Mesenchymal stem cell (in vitro differentiated cells and primary cell): ENCODE results near the gene MLANA.

Experiments
- DNase-seq: peaks from one replicate; pipeline ENCODE4 v3.0.0-alpha.2; 2013
- H2AFZ ChIP-seq: one replicate; pipeline ENCODE4 v1.6.1; 2013; ENCODE audit warnings: low read depth, mild to moderate bottlenecking, control low read depth, inconsistent platforms, low read length, moderate library complexity
- H2AK5ac ChIP-seq: 2 replicates; pipeline ENCODE4 v1.6.1; 2013; ENCODE audit warnings: low read length, moderate library complexity, mild to moderate bottlenecking, inconsistent platforms; ENCODE audit not compliant: severe bottlenecking
- H2BK120ac ChIP-seq: one replicate; pipeline ENCODE4 v1.6.1; 2013; ENCODE audit warnings: low read depth, mild to moderate bottlenecking, inconsistent platforms, low read length, moderate library complexity
- H2BK12ac ChIP-seq, 2 experiments: one replicate each; pipeline ENCODE4 v1.6.1; 2013; ENCODE audit warnings: inconsistent platforms in 2 of 2, low read length in 2 of 2, mild to moderate bottlenecking in 2 of 2, moderate library complexity in 2 of 2, control low read depth in 1 of 2
- H2BK15ac ChIP-seq: one replicate; pipeline ENCODE4 v1.6.1; 2013; ENCODE audit warnings: mild to moderate bottlenecking, low read depth, inconsistent platforms; ENCODE audit not compliant: poor library complexity, severe bottlenecking
- H2BK5ac ChIP-seq: 2 replicates; pipeline ENCODE4 v1.6.1; 2013; ENCODE audit warnings: low read depth, mild to moderate bottlenecking, low read length, control low read depth, inconsistent platforms; ENCODE audit not compliant: poor library complexity, severe bottlenecking
- H3K14ac ChIP-seq, 2 experiments: one replicate each; pipeline ENCODE4 v1.6.1; 2013; ENCODE audit warnings: inconsistent platforms in 2 of 2, low read length in 2 of 2, control low read depth in 1 of 2, mild to moderate bottlenecking in 1 of 2, moderate library complexity in 1 of 2
- H3K18ac ChIP-seq, 2 experiments: one replicate each; pipeline ENCODE4 v1.6.1; 2013; ENCODE audit warnings: inconsistent platforms in 2 of 2, low read length in 2 of 2, control low read depth in 1 of 2, low read depth in 1 of 2, mild to moderate bottlenecking in 1 of 2
- H3K23ac ChIP-seq, 2 experiments: one replicate each; pipeline ENCODE4 v1.6.1; 2013; ENCODE audit warnings: inconsistent platforms in 2 of 2, low read length in 2 of 2, mild to moderate bottlenecking in 2 of 2, moderate library complexity in 2 of 2, control low read depth in 1 of 2
- H3K27ac ChIP-seq: 2 replicates; pipeline ENCODE4 v1.5.1; 2013; ENCODE audit warnings: mild to moderate bottlenecking, moderate library complexity, low read length, control low read depth, inconsistent platforms; ENCODE audit not compliant: poor library complexity, severe bottlenecking
- H3K27me3 ChIP-seq, 2 experiments: 2 replicates each; pipeline versions ENCODE4 v1.6.1 to v1.7.0; 2013; ENCODE audit warnings: low read length in 2 of 2, mild to moderate bottlenecking in 2 of 2, moderate library complexity in 2 of 2, control low read depth in 1 of 2, inconsistent platforms in 1 of 2; ENCODE audit not compliant: control insufficient read depth in 1 of 2, insufficient read depth in 1 of 2
- H3K36me3 ChIP-seq, 2 experiments: 2 replicates each; pipeline versions ENCODE4 v1.6.1 to v1.7.0; 2013; ENCODE audit warnings: low read length in 2 of 2, control low read depth in 1 of 2, inconsistent platforms in 1 of 2, low read depth in 1 of 2, mild to moderate bottlenecking in 1 of 2; ENCODE audit not compliant: insufficient read depth in 2 of 2, control insufficient read depth in 1 of 2
- H3K4ac ChIP-seq, 2 experiments: one replicate each; pipeline ENCODE4 v1.6.1; 2013; ENCODE audit warnings: inconsistent platforms in 2 of 2, low read length in 2 of 2, mild to moderate bottlenecking in 2 of 2, moderate library complexity in 2 of 2, control low read depth in 1 of 2, low read depth in 1 of 2
- H3K4me1 ChIP-seq: 2 replicates; pipeline ENCODE4 v1.6.1; 2013; ENCODE audit warnings: low read depth, low read length, control low read depth; ENCODE audit not compliant: control insufficient read depth, insufficient read depth
- H3K4me2 ChIP-seq: 2 replicates; pipeline ENCODE4 v1.6.1; 2013; ENCODE audit warnings: low read length, mild to moderate bottlenecking, inconsistent platforms; ENCODE audit not compliant: poor library complexity, severe bottlenecking
- H3K4me3 ChIP-seq, 2 experiments: 2 replicates each; pipeline versions ENCODE4 v1.5.1 to v1.7.0; 2013; ENCODE audit warnings: low read length in 2 of 2, mild to moderate bottlenecking in 2 of 2, control low read depth in 1 of 2, low read depth in 1 of 2; ENCODE audit not compliant: insufficient read depth in 1 of 2
- H3K79me1 ChIP-seq: replicated peaks from 2 replicates; pipeline ENCODE4 v1.6.1; 2013; ENCODE audit warnings: mild to moderate bottlenecking, control low read depth, low read length, inconsistent platforms; ENCODE audit not compliant: poor library complexity, severe bottlenecking
- H3K9ac ChIP-seq: 2 replicates; pipeline ENCODE4 v1.7.0; 2013; ENCODE audit warnings: mild to moderate bottlenecking, low read length, moderate library complexity
- H3K9me3 ChIP-seq: 2 replicates; pipeline ENCODE4 v1.7.0; 2013; ENCODE audit warnings: mild to moderate bottlenecking, low read length; ENCODE audit not compliant: control insufficient read depth
- H4K8ac ChIP-seq: one replicate; pipeline ENCODE4 v1.6.1; 2013; ENCODE audit warnings: inconsistent platforms, mild to moderate bottlenecking, low read length, moderate library complexity
- H4K91ac ChIP-seq: one replicate; pipeline ENCODE4 v1.6.1; 2013; ENCODE audit warnings: mild to moderate bottlenecking, low read length, inconsistent platforms
- WGBS: methylation state at CpG from one replicate; pipeline ENCODE4 v1.1.7; 2013; ENCODE audit warnings: mixed read lengths; 5-methylcytosine and 5-hydroxymethylcytosine counted together

The MLANA gene

DNA sequence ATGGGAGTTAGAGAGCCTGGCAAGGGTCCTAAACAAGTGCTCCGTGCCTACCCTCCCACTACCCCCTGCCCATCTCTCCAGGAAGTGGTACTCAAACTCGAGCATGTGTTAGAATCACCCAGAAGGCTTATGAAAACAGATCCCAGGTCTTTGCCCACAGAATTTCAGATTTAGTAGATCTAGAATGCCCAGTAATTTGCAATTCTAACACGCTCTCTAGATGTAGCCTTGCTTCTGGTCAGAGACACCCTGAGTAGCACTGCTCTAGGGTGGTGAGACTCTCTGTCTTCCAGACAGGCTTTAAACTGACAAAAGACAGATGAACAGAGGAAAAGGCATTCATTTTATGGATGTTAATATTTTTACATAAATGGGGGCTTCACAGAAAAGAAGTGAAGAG is 37.1 kb upstream of the MLANA start:
- no peak overlapping the region for H3K23ac ChIP-seq
- H3K4ac ChIP-seq = no peak overlapping the region
- peaks cover 2% of the 10 kb centered on the region for H3K4me1 ChIP-seq
- no peaks in the 10 kb centered on the region for H3K36me3 ChIP-seq
- no peak for DNase-seq
- peak overlapping the region; percentile 76 for H4K91ac ChIP-seq
- H3K79me1 ChIP-seq = no peaks in the 10 kb centered on the region
- no peak overlapping the region for H3K27ac ChIP-seq
- H3K14ac ChIP-seq = no peak overlapping the region
- no peak overlapping the region for H2BK5ac ChIP-seq
- H2BK15ac ChIP-seq = peak overlapping the region; percentile 46
- no peak overlapping the region for H3K9ac ChIP-seq
- no peaks in the 10 kb centered on the region for H3K9me3 ChIP-seq
- H3K4me2 ChIP-seq = no peak overlapping the region
- peak overlapping the region; percentile 68 for H2AK5ac ChIP-seq
- no peaks in the 10 kb centered on the region for H3K27me3 ChIP-seq
- H4K8ac ChIP-seq = peak overlapping the region; percentile 36
- WGBS = 92% methylated on average over 3 of the region's 3 CpGs
- peak overlapping the region in 1 of 2 experiments; percentile 79 for H2BK12ac ChIP-seq
- H2BK120ac ChIP-seq = no peak overlapping the region
- no peak overlapping the region for H2AFZ ChIP-seq
- no peak overlapping the region for H3K4me3 ChIP-seq
- H3K18ac ChIP-seq = peak overlapping the region in 1 of 2 experiments; percentile 16

DNA sequence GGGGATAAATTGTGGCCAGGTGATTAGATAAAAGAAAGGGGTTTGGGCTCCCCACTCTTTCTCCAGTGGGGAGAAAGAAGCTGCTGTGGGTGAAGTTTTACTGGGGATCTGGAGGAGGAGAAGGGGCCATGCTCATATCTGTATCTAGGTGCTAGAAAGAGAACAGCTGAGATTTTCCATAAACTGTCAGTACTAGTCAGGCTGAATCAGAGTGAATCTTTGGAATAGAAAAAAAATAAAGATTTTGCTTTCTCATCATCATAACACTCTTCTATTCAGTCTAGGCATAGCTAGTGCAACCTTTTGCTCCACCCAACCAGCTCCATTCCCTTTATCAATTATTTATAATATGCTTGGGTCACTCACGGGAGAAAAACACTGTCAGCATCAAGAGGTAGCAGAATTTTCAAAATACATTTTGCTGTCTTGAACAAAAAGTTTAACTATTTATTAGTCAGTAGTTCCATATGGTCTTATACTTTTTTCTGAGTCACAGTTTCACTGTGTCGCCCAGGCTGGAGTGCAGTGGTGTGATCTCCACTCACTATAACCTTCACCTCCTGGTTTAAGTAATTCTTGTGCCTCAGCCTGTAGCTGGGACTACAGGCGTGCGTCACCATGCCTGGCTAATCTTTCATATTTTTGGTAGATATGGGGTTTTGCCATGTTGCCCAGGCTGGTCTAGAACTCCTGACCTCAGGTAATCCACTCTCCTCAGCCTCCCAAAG is 36.5 kb upstream of the MLANA start:
- no peak overlapping the region for H3K27ac ChIP-seq
- no peak overlapping the region for H2BK15ac ChIP-seq
- H4K8ac ChIP-seq = no peak overlapping the region
- H3K23ac ChIP-seq = no peak overlapping the region
- H3K9ac ChIP-seq = no peak overlapping the region
- H4K91ac ChIP-seq = no peak overlapping the region
- peaks cover 2% of the 10 kb centered on the region for H3K4me1 ChIP-seq
- no peak overlapping the region for H3K18ac ChIP-seq
- no peak overlapping the region for H2BK120ac ChIP-seq
- H2AFZ ChIP-seq = no peak overlapping the region
- no peaks in the 10 kb centered on the region for H3K27me3 ChIP-seq
- no peak overlapping the region for H2BK12ac ChIP-seq
- no peak overlapping the region for H2BK5ac ChIP-seq
- H3K9me3 ChIP-seq = no peaks in the 10 kb centered on the region
- no peak overlapping the region for H3K14ac ChIP-seq
- no peak overlapping the region for H3K4ac ChIP-seq
- no peaks in the 10 kb centered on the region for H3K79me1 ChIP-seq
- no peak overlapping the region for H2AK5ac ChIP-seq
- DNase-seq = no peak
- WGBS = 95% methylated on average over 2 of the region's 4 CpGs
- H3K4me3 ChIP-seq = no peak overlapping the region
- no peak overlapping the region for H3K4me2 ChIP-seq
- no peaks in the 10 kb centered on the region for H3K36me3 ChIP-seq

DNA sequence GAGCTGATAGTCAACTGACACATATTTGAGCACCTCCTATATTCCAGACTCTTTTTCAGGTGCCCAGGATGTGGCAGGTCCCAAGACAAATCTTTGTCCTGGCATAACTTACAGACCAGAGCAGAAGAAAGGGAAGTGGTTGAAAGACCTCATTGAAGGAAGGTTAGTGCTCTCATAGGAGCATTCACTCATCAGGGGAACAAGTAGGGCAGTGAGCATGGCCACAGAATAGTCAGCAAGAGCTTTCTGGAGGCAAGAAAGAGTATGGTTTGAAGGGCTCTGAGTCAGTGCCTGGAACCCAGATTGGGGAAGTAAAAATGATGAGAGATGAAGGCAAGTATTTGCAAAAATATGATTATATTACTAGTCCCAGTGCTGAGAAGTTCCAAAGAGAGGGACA is 32.8 kb upstream of the MLANA start:
- Histone ChIP-seq H3K4me1 (no peaks in the 10 kb centered on the region), H3K4ac (no peak overlapping the region), H3K4me3 (no peak overlapping the region), H2BK5ac (no peak overlapping the region), H2AFZ (no peak overlapping the region), H2BK12ac (no peak overlapping the region), H3K23ac (no peak overlapping the region), H3K79me1 (no peaks in the 10 kb centered on the region), H2BK15ac (no peak overlapping the region), H2AK5ac (no peak overlapping the region), H4K91ac (no peak overlapping the region), H4K8ac (no peak overlapping the region), H3K18ac (no peak overlapping the region), H3K9me3 (no peaks in the 10 kb centered on the region), H3K27me3 (no peaks in the 10 kb centered on the region), H3K9ac (no peak overlapping the region), H3K36me3 (no peaks in the 10 kb centered on the region), H3K4me2 (no peak overlapping the region), H3K14ac (no peak overlapping the region), H3K27ac (no peak overlapping the region), H2BK120ac (no peak overlapping the region)
- DNase-seq = no peak

DNA sequence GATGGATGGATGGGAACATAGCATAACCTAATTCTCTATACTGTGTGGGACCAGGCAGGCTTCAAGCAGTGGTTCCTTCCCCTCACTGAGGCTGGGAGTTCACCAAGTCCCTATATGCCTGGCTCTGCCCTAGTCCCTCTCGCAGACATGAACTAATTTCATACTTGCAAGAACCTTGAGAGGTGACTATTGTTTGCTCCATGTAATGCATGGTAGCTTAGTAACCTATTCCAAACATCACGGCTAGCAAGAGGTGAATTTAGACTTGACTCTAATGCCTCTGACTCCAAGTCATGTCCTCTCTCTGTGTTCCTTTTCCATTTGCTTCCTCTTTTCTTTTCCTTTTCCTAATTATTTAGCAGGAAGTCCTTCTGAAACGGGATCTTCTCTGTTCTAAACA is 31.9 kb upstream of the MLANA start:
- Histone ChIP-seq H3K4me1 (no peaks in the 10 kb centered on the region), H2BK120ac (no peak overlapping the region), H3K9ac (no peak overlapping the region), H2BK5ac (no peak overlapping the region), H3K18ac (no peak overlapping the region), H2AK5ac (no peak overlapping the region), H4K8ac (no peak overlapping the region), H2AFZ (no peak overlapping the region), H3K4me2 (no peak overlapping the region), H3K36me3 (no peaks in the 10 kb centered on the region), H4K91ac (no peak overlapping the region), H3K27ac (no peak overlapping the region), H3K4me3 (no peak overlapping the region), H2BK15ac (no peak overlapping the region), H3K4ac (no peak overlapping the region), H3K23ac (no peak overlapping the region), H3K27me3 (no peaks in the 10 kb centered on the region), H3K14ac (no peak overlapping the region), H2BK12ac (no peak overlapping the region), H3K79me1 (no peaks in the 10 kb centered on the region), H3K9me3 (no peaks in the 10 kb centered on the region)
- no peak for DNase-seq
- 76% methylated on average over 3 of the region's 3 CpGs for WGBS
